Spleen (tissue), 11 donors: ENCODE measurements around the gene CD3D. TPM values are rescaled to one million over a fixed set of nuclear protein-coding genes. Genes with fewer than 3 reads are reported as not detected.
"Not testable (repeated sequence)": the region's sequence is repeated elsewhere in the genome, so short reads cannot be mapped to it uniquely, and the experiment has no call there.

Source experiments
- DNase-seq: peaks from one replicate; pipeline ENCODE4 v3.0.0-alpha.2; 2020
- H3K27ac ChIP-seq, 8 donors: fragments of 200-600 bp; sonication (generic) in 7 of 8; 1 replicate in 4 of 8; 2 replicates in 4 of 8; pipeline versions ENCODE4 v1.5.0 to v1.8.0; 2016 to 2021; ENCODE audit warnings: inconsistent platforms in 4 of 8, mild to moderate bottlenecking in 4 of 8, moderate library complexity in 1 of 8
- H3K27me3 ChIP-seq, 7 donors: fragments of 200-600 bp; sonication (generic) in 6 of 7; replicated peaks in 1 of 7; 1 replicate in 4 of 7; 2 replicates in 3 of 7; pipeline versions ENCODE4 v1.5.0 to v1.8.0; 2016 to 2021; ENCODE audit warnings: inconsistent platforms in 3 of 7, mild to moderate bottlenecking in 1 of 7
- H3K36me3 ChIP-seq, 6 donors: fragments of 200-600 bp; sonication (generic) in 5 of 6; 1 replicate in 4 of 6; 2 replicates in 2 of 6; pipeline versions ENCODE4 v1.5.0 to v1.8.0; 2016 to 2021; ENCODE audit warnings: inconsistent platforms in 2 of 6
- H3K4me1 ChIP-seq, 6 donors: fragments of 200-600 bp; sonication (generic) in 5 of 6; 1 replicate in 3 of 6; 2 replicates in 3 of 6; pipeline versions ENCODE4 v1.5.0 to v1.8.0; 2016 to 2021; ENCODE audit warnings: inconsistent platforms in 3 of 6
- H3K4me3 ChIP-seq, 8 donors: fragments of 200-600 bp; sonication (generic) in 7 of 8; 1 replicate in 4 of 8; 2 replicates in 4 of 8; pipeline versions ENCODE4 v1.5.0 to v1.8.0; 2016 to 2021; ENCODE audit warnings: inconsistent platforms in 4 of 8, mild to moderate bottlenecking in 4 of 8, moderate library complexity in 2 of 8
- H3K9me3 ChIP-seq, 8 donors: fragments of 200-600 bp; sonication (generic) in 7 of 8; 1 replicate in 4 of 8; 2 replicates in 4 of 8; pipeline versions ENCODE4 v1.5.0 to v1.8.0; 2016 to 2021; ENCODE audit warnings: inconsistent platforms in 4 of 8
- CTCF ChIP-seq, 11 experiments: fragments of 200-600 bp in 7 of 11; fragments of 450-650 bp in 4 of 11; sonication (generic) in 4 of 11; IDR thresholded peaks in 8 of 11; conservative IDR thresholded peaks in 3 of 11; 1 replicate in 7 of 11; 2 replicates in 4 of 11; pipeline versions ENCODE4 v1.4.0 to v1.8.0; 2016 to 2021; ENCODE audit warnings: antibody characterized with exemption in 11 of 11, inconsistent platforms in 4 of 11, mild to moderate bottlenecking in 1 of 11
- POLR2A ChIP-seq, 3 donors: fragments of 450-650 bp; IDR thresholded peaks; one replicate each; pipeline ENCODE4 v1.5.1; 2017; ENCODE audit warnings: antibody characterized with exemption in 3 of 3, mild to moderate bottlenecking in 1 of 3
- POLR2AphosphoS5 ChIP-seq, 3 donors: sonication (generic); formaldehyde crosslinking; IDR thresholded peaks; one replicate each; pipeline ENCODE4 v1.5.1; 2017; ENCODE audit warnings: antibody characterized with exemption in 3 of 3
- WGBS, 5 donors: extraction: QIAGEN DNeasy Blood & Tissue Kit in 3 of 5; methylation state at CpG; one replicate each; pipeline versions ENCODE4 v1.1.5 to v1.1.7; 2013 to 2018; 5-methylcytosine and 5-hydroxymethylcytosine counted together
- intact Hi-C: fragments of 100-400 bp; cut with DNase I; formaldehyde crosslinking; loops from one replicate; pipeline ENCODE4 v1.15.0; 2023; ENCODE audit warnings: low total_unique reads
- polyA plus RNA-seq, 3 donors: library from polyadenylated mRNA; stranded (reverse); fragments of 200-250 nt; gene quantifications; one replicate each; pipeline ENCODE4 v1.2.1, GENCODE V29; 2013
- total RNA-seq, 7 donors: library from RNA; depleted of rRNA in 3 of 7; stranded (reverse); fragments of >200 nt in 3 of 7; fragmentation: NEBNext Ultra II Directional in 4 of 7; extraction: Animal tissue kit (Norgen Biotek cat#: 25700) in 4 of 7; gene quantifications; one replicate each; pipeline versions ENCODE4 v1.1.0 to v1.2.1, GENCODE V29; 2016 to 2021
- donor health status: healthy with polysubstance abuse.
- donor health status: DM: no; HTN: no; CAD: no; lungs with moderate emphysema.
- donor health status: DM: no; HTN: no; CAD: no.
- donor health status: Bipolar disorder and iron deficiency.
- donor health status: healthy.
- donor health status: DM: no; HTN: no; CAD: no.
- donor health status: DM: yes; HTN: yes; CAD: no.

CD3D gene
- total and polyA plus RNA-seq, 10 donors, result 27.3 to 70.7 (median 42.3) TPM

- peaks cover 5 to 92% (median 17%) of the 10 kb centered on the region in 6 donors for H3K4me1 ChIP-seq
- H3K9me3 ChIP-seq, result no peaks in the 10 kb centered on the region
- peaks cover 0 to 20% (median 0%) of the 10 kb centered on the region in 6 donors for H3K36me3 ChIP-seq
- DNase-seq, result no peak
- intact Hi-C loops, result no loop called here
- TF ChIP-seq POLR2AphosphoS5 (IDR thresholded peaks at IDR 0.05) (no peak), POLR2A (IDR thresholded peaks at IDR 0.05) (no peak), CTCF (IDR thresholded peaks at IDR 0.05 in 8 of 11, conservative IDR thresholded peaks at IDR 0.05 in 3 of 11) (no peak)
- WGBS, 5 donors, result 78 to 88% (median 81%) methylated on average over 3 of the region's 3 CpGs
- peaks cover 0 to 24% (median 4%) of the 10 kb centered on the region in 7 donors for H3K27me3 ChIP-seq
- H3K27ac ChIP-seq, result peak overlapping the region in 3 of 8 donors; percentile 7 to 34 (median 13)
- H3K4me3 ChIP-seq, result no peak overlapping the region
These were observed 31.6 kb downstream of the CD3D start for GRCh38 chr11:118310781-118311485.

- H3K27me3 ChIP-seq, result peaks cover 0 to 22% (median 4%) of the 10 kb centered on the region in 7 donors
- no peak overlapping the region for H3K4me3 ChIP-seq
- H3K9me3 ChIP-seq, result no peaks in the 10 kb centered on the region
- peaks cover 0 to 20% (median 0%) of the 10 kb centered on the region in 6 donors for H3K36me3 ChIP-seq
- WGBS, 5 donors, result 91 to 97% (median 95%) methylated on average over 3 of the region's 3 CpGs
- no peak overlapping the region for H3K27ac ChIP-seq
- H3K4me1 ChIP-seq, result peaks cover 0 to 86% (median 10%) of the 10 kb centered on the region in 6 donors
- TF ChIP-seq CTCF (IDR thresholded peaks at IDR 0.05 in 8 of 11, conservative IDR thresholded peaks at IDR 0.05 in 3 of 11) (no peak), POLR2A (IDR thresholded peaks at IDR 0.05) (no peak), POLR2AphosphoS5 (IDR thresholded peaks at IDR 0.05) (no peak)
- DNase-seq, result no peak
- intact Hi-C loops, result no loop called here
These were observed 32.2 kb downstream of the CD3D start for GRCh38 chr11:118310271-118310670.

- Histone ChIP-seq H3K4me1 (peaks cover 0 to 79% (median 7%) of the 10 kb centered on the region in 6 donors), H3K36me3 (peaks cover 0 to 15% (median 0%) of the 10 kb centered on the region in 6 donors), H3K27me3 (peaks cover 0 to 17% (median 0%) of the 10 kb centered on the region in 7 donors)
- intact Hi-C loops, H3K9me3 ChIP-seq, H3K27ac ChIP-seq, H3K4me3 ChIP-seq, DNase-seq: not testable (repeated sequence)
- WGBS, 5 donors, result 85 to 94% (median 90%) methylated on average over 5 of the region's 5 CpGs
These were observed 33.4 kb downstream of the CD3D start for GRCh38 chr11:118308995-118309528.

GRCh38 chr11:118306556-118306955 is 35.9 kb downstream of the CD3D start:
- Histone ChIP-seq H3K27ac (peak overlapping the region in 5 of 8 donors; percentile 30 to 85 (median 78)), H3K4me3 (peak overlapping the region in 6 of 8 donors; percentile 11 to 61 (median 32)), H3K27me3 (no peaks in the 10 kb centered on the region), H3K9me3 (no peaks in the 10 kb centered on the region), H3K36me3 (no peaks in the 10 kb centered on the region), H3K4me1 (peaks cover 0 to 65% (median 6%) of the 10 kb centered on the region in 6 donors)
- TF ChIP-seq POLR2AphosphoS5 (IDR thresholded peaks at IDR 0.05) (no peak), CTCF (IDR thresholded peaks at IDR 0.05 in 8 of 11, conservative IDR thresholded peaks at IDR 0.05 in 3 of 11) (no peak), POLR2A (IDR thresholded peaks at IDR 0.05) (no peak)
- intact Hi-C loops, result no loop called here
- no peak for DNase-seq
- 72 to 90% (median 84%) methylated on average over 2 of the region's 2 CpGs for WGBS, 5 donors
